GM12801 (cell line): Measurements from ENCODE around the gene SLC36A2.

Experiments used
- TF ChIP-seq, protein P1 (sequence below): IDR thresholded peaks from one replicate; pipeline ENCODE4 v1.5.1; 2011; ENCODE audit warnings: control low read depth; ENCODE audit not compliant: insufficient read length; ENCODE audit errors: extremely low read depth

SLC36A2 gene

DNA sequence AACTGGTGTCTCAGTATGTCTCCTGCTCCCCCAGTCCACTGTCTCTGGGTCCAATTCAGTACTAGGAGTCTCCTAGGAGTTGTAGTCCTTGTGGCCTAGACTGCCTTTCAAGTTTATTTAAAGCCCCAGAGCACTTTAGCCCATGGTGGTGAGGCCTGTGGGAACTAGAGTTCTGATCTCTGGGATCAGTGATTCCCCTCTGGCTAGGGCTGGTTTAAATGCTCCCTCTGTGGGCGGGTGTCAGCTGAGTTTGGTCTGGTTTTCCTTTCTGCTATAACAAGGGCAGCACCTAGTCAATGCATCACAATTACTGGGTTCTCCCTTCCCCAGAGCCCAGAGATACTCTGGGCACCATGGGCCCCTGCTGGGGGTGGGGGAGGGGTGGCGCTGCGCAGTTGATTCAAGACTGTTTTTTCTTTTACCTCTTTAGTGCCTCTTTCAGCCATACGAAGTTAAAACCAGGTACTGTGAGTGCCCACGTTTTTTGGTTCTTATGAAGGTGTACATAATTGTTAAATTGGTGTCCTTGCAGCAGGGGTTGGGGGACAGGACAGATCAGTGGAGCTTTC, 34.5 kb downstream of the SLC36A2 start:
- TF ChIP-seq, protein P1, sequence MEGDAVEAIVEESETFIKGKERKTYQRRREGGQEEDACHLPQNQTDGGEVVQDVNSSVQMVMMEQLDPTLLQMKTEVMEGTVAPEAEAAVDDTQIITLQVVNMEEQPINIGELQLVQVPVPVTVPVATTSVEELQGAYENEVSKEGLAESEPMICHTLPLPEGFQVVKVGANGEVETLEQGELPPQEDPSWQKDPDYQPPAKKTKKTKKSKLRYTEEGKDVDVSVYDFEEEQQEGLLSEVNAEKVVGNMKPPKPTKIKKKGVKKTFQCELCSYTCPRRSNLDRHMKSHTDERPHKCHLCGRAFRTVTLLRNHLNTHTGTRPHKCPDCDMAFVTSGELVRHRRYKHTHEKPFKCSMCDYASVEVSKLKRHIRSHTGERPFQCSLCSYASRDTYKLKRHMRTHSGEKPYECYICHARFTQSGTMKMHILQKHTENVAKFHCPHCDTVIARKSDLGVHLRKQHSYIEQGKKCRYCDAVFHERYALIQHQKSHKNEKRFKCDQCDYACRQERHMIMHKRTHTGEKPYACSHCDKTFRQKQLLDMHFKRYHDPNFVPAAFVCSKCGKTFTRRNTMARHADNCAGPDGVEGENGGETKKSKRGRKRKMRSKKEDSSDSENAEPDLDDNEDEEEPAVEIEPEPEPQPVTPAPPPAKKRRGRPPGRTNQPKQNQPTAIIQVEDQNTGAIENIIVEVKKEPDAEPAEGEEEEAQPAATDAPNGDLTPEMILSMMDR: no peak

- TF ChIP-seq, protein P1: no peak
Measured at GRCh38 chr5:151310932-151311331, 36.4 kb downstream of the SLC36A2 start.

DNA sequence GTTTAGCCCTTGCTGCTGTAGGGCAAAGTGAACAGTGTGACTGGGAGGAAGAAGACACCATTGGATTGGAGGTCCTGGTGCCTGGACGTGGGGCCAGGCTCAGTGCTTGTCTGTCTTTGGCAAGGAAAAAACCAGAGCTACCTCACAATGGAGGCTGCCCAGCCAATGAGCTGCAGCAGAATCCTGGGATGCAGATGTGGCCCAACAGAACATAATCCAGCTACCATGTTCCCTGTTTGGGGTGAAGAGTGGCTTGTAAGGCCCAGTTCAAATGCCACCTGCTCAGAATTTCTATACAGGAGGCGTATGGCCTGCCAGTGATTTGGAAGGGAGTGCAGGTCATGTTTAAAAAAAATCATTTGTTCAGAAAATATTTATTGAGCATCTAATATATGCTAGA, 43.7 kb downstream of the SLC36A2 start, which contains the start of gene SLC36A3:
TSS of gene SLC36A3 (minus strand) at position 101 of the 400 bp plus-strand sequence. CDS start 412 bp downstream, outside the sequence.
- TF ChIP-seq, protein P1: no peak

- TF ChIP-seq, protein P1: no peak
Measured at GRCh38 chr5:151298063-151298855, 49.1 kb downstream of the SLC36A2 start.

GRCh38 chr5:151296974-151297373, 50.4 kb downstream of the SLC36A2 start:
- TF ChIP-seq, protein P1: no peak

- TF ChIP-seq, protein P1: no peak
Measured at GRCh38 chr5:151296478-151296830, 50.9 kb downstream of the SLC36A2 start.

- TF ChIP-seq, protein P1: no peak
Measured at GRCh38 chr5:151295791-151296477, 51.4 kb downstream of the SLC36A2 start.
